Measurements from ENCODE around the gene INPP1. TPM values are rescaled to one million over a fixed set of nuclear protein-coding genes. Genes with fewer than 3 reads are reported as not detected.
A peak's percentile ranks its signal among the peaks of the same experiment; 100 is the strongest.

The INPP1 gene
- total RNA-seq, 1 experiment from 2014 or later = 12.6 TPM

DNA sequence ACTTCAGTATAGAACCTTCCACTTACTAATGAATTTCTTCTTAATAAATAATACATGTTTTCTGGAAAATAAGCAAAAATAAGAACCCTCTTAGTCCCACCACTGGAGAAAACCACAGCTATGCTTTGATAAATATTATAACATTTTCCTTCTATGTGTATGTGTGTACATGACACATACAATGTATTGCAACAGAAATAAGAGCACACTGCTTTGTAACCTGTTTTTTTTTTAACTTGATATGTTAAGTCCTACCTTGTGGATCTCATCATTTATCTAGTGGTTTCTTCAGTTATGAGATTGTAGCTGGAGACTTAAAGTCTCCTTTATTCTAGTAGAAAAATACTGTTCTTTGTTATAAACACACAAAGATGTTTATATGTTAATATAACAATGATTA is 17.2 kb downstream of the INPP1 start:
- no peak for DNase-seq (ENCODE audit: extremely low read depth, low read depth)

DNA sequence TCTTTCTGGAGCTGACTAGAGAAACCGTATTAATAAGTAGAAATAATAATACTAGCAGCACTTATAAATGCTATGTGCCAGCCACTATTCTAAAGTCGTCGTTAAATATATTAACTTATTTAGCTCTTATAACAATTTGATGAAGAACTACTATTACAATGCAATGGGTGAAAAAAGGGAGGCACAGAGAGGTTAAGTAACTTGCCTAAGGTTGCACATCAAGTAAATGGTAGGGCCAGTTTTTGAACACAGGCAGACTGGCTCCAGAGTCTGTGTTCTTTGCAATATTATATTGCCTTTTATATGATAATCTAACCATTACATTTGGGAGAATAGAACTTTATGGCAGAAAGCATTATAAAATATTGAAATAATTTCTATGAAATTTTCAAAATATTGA is 17.6 kb downstream of the INPP1 start:
- DNase-seq (ENCODE audit: extremely low read depth, low read depth) = no peak

DNA sequence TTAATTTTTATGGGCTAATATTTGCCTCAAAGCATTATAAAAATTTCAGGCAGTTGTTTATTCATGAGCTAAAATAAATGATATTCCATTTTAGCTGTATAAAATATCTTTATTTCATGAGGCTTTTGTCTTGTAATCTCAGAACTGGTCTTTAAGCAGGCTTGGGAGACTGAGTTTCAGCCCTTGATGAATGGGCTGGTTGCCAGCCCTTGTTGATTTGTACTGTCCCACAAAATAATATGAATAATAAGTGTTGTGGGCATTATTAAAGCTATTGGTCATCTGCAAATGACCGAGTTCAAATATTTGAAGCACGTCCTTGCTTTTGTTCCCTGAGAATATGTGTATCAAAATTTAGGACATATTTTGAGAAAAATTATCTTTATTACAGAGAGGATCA is 18.2 kb downstream of the INPP1 start:
- DNase-seq (ENCODE audit: extremely low read depth, low read depth) = no peak

DNA sequence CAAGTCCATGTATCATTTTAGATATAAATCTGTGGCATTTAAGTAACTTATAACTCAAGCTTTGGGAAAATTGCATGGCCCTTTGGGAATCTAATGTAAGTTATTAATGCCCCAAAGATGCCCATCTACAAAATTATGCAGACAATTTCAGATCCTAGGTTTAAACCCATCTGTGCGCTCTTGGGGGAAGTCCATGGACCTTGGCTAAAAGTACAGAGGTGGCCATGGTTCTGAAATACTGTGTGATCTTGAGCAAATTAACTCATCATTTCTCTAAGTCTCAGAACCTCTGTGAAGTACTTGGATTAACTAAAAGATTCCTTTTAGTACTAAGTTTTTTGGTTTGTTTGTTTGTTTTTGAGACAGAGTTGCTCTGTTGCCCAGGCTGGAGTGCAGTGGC is 19.5 kb downstream of the INPP1 start:
- DNase-seq (ENCODE audit: extremely low read depth, low read depth) = no peak

DNA sequence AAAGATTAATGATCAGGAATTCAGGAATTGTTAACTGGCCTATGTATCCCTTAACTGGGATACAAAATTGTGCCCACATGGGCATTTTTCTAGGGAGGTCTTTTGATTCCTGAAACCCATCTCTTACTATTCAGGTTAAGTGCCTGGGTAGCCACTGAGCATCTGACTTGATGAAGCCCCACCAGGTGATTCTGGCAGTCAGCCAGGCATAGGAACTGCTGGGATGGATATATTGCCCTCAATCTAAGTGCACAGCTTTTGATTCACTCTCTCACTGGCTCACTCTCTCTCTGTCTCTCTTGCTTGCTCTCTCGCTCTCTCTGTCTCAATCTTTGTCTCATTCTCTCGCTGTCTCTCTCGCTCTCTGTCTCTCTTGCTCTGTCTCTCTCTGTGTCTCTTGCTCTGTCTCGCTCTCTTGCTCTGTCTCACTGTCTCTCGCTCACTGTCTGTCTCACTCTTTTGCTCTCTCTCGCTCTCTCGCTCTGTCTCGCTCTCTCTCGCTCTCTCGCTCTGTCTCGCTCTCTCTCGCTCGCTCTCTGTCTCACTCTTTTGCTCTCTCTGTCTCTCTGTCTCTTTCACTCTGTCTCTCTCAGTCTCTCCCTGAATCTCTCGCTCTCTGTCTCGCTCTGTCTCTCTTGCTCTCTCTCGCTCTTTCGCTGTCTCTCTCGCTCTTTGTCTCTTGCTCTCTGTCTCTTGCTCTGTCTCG is 22.3 kb downstream of the INPP1 start:
- DNase-seq (ENCODE audit: extremely low read depth, low read depth) = no peak

DNA sequence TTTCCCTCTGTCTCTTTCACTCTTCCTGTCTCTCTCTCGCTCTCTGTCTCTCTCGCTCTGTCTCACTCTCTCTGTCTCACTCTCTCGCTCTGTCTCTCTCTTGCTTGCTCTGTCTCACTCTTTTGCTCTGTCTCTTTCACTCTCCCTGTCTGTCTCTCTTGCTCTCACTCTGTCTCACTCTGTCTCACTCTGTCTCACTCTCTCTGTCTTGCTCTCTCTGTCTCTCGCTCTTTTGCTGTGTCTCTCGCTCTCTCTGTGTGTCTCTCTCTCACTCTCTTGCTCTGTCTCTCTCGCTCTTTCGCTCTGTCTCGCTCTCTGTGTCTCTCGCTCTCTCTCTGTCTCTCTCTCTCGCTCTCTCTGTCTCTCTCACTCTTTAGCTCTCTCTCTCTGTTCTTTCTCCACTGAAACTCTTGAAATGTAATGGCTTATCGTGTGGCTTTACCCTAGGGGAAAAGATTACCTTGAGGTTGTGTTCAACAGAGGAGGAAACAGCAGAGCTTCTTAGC is 22.9 kb downstream of the INPP1 start:
- DNase-seq (ENCODE audit: extremely low read depth, low read depth) = no peak

DNA sequence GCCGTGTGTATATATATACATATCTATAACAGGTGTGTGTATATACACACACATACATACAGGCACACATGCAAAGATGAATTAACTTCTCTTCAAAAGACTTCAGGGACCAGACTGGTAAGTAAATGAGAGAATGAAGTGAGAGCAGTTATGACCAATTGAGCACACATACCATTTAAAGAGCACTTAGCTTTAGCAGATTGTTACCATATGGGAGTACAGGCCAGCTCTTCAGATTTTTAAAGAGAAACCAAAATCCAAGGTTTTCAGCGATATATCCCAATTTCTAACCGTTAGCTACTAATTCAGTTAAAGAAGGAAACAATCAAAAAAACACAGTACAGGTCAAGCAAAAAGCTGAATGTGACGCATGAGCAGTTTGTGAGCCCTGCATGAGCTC is 23.7 kb downstream of the INPP1 start:
- DNase-seq (ENCODE audit: extremely low read depth, low read depth) = no peak

DNA sequence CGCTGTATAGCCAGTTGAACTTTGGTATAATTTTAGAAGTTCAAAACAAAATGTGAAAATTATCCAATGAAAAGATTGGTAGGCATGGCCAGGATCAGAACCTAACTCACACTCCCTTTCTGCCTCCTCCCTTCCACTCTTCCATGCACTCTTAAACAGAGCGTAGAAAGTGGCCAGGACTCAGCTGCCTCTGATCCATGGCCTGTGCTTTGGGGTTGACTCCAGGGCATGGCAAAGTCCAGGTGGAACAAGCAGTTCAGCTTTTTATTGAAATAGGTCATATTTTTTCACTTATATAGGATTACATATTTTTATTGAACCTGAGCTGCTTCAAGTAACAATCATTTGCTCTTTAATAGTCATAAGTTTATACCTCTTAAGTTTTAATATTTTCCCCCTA is 26.2 kb downstream of the INPP1 start:
- DNase-seq (ENCODE audit: extremely low read depth, low read depth) = no peak

DNA sequence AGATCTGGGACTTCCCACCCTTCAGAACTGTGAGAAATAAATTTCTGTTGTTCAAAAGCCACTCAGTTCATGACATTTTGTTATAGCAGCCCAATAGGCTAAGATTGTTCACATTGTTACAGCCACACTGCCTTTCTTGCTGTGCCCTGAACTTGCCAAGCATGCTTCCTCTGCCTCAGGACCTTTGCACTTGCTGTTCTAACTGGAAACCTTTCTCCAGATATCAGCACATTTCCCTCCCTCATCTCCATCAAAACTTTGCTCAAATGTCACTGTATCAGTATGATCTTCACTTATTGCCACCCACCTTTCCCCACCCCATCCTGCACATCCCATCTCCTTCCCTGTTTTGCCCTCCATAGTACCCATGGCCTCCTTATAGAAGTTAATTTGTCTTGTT is 32.7 kb downstream of the INPP1 start:
- no peak for DNase-seq (ENCODE audit: extremely low read depth, low read depth)

DNA sequence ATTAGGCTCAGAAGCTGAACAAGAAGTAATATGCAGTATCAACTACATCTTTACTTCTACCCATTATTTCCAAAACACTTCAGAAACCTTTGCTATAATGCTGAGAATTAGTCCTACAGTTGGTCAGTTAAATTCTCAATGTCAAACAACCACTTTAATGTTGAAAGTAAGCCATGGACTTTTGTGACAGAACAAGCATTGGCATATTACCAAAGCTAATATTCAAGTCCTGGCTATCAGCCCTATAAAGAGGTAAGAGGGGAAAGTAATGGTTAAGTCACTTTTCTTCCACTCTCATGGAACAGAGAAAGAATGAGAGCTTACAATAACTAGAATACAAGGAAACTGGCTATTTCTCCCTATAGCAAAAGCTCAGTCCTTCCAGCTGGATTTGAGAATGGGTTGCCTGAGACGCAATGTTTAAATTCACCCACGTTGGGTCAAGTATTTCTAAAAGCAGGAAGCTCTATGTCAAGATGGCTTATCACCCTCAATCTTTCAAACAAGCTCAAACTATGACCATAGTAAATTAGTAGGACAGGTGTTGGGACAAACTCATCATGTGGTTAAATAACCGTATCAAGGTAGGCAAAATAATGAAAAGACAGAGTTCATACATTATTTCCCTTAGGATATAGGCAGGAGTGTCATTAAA is 33.3 kb downstream of the INPP1 start:
- no peak for DNase-seq (ENCODE audit: extremely low read depth, low read depth)

DNA sequence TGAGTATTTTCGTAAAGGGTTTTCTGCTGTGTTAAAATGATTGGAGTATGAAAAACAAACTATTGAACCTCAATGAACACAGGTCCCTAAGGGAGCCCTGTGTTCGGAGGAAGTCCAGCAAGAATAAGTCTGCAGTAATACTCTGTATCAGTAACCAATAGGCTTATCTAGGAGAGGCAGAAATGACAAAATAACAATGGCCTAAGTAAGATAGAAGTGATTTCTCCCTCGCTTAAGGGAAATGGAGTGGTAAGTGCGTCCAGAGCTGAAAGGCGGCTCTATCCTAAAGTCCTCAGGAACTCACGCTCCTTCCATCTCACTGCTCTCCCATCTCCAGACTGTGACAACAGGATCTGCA is 35.5 kb downstream of the INPP1 start:
- DNase-seq (ENCODE audit: extremely low read depth, low read depth) = no peak

DNA sequence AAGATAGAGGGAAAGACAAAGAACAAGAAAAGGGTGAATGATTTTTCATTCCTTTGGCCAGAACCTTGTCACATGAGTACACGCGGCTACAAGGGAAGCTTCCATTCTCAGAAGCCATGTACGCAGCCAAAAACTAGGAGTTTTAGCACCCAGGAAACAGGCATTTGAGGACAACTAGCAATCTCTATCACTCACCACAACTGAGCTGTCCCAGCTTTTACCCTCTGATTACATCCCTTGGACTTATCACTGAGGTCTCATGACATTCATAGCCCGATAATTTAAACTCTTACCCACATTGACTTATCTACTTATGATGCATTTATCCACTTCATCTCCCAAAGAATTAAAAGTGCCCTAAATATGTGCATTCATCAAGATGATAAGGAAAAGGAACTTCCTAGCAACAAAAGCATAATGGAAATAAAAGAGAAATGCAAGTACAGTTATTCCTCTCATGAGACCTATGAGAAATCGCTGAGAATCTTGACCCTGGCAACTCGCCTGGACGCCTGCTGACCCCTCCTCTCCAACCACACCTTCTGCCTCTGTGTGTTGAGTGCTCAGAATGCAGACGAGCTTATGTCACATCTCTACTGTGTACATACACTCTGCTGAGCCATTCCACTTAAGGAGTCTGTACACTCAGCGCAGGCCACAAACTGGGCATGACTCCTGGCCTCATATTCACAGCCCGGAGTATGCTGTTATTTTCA is 36.0 kb downstream of the INPP1 start:
- no peak for DNase-seq (ENCODE audit: extremely low read depth, low read depth)

DNA sequence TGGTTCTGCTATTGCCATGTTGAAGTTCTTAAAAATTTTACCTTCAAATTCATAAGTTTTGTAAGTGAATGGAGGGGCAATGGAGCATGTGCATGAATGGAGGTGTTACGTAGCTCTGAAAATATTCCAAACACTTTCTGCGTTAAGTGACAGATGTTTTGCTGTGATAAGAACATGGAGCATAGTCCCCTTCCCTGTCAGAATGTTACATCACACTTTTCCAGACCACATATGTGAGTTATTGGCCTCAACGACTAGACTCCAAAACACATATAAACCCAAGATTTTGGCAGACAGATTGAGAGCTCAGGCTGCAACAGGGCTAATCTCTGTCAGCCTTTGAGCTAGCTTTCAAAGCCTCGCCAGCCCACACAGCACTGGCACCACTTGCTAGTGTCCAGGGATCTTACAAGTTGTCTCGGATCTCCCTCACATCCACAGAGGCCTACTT is 37.6 kb downstream of the INPP1 start:
- DNase-seq (ENCODE audit: extremely low read depth, low read depth) = no peak

DNA sequence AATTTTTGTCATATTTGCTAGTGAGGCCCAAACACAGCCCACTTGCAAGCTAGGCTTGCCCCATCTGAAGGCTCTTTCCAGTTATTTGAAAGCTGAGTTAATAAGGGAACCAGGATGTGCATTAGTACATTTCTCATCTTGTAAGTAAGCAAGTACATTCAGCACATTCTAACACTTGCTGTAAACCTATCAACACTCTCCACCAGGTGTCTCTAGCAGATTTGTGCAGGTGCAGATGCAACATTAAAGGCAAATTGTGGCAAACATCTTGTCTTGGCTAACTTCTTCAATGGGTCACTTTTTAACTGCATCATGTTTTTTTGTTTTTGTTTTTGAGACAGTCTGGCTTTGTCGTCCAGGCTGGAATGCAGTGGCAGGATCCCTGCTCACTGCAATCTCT is 39.5 kb downstream of the INPP1 start:
- peak; percentile 48 for DNase-seq (ENCODE audit: extremely low read depth, low read depth)

DNA sequence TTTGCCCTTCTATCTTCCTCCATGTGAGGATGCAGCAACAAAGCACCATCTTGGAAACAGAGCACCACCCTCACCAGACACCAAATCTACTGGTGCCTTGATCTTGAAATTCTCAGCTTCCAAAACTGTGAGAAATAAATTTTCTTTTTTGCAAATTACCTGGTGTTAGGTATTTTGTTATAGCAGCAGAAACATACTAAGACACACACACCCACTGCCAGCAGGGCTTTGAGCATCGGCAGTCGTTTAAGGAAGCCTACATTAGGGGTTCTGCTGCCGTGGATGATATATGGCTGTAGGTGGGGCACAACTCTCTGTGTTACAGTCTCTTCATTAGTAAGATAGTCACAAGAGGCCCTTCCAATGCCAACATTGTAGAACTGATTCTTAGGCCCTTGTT is 44.0 kb downstream of the INPP1 start:
- DNase-seq (ENCODE audit: extremely low read depth, low read depth) = no peak

DNA sequence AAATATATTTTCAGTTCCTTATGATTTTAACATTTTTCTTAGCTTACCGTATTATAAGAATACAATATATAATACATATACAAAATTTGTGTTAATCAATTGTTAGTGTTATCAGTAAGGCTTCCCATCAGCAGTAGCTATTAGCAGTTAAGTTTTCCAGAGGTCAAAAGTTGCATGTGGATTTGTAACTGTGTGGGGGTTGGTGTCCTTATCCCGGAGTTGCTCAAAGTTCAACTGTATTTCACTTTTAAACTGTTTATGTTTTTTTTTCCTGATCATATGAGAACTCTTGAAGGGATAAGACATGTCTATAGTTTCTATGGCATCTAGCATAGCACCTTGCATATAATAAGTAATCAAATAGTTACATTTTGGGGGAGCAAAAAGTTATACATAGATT is 52.9 kb downstream of the INPP1 start:
- DNase-seq (ENCODE audit: extremely low read depth, low read depth) = no peak

DNA sequence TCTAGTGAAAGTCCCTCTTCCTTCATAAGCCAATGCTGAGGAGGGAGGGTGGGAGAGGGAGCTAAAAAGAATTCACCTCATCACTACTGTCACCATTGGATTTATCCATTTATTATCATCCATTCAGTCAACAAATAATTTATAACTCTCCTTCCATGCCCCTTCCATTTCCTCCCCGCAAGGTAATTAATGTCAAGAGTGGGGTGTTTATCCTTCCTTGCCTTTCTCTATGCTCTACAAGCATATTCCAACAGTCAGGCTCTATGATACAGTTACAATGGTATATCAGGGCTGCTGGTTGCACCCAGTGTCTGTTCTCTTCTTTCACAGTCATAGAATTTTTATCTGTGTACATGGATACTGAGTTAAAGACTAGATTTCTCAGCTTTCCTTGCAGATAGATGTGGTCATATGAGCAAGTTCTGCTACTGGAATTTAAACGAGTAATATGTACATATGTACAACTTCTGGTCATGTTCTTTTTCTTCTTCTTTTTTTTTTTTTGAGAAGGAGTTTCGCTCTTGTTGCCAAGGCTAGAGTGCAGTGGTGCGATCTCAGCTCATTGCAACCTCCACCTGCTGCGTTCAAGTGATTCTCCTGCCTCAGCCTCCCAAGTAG is 59.7 kb downstream of the INPP1 start:
- DNase-seq (ENCODE audit: extremely low read depth, low read depth) = no peak

DNA sequence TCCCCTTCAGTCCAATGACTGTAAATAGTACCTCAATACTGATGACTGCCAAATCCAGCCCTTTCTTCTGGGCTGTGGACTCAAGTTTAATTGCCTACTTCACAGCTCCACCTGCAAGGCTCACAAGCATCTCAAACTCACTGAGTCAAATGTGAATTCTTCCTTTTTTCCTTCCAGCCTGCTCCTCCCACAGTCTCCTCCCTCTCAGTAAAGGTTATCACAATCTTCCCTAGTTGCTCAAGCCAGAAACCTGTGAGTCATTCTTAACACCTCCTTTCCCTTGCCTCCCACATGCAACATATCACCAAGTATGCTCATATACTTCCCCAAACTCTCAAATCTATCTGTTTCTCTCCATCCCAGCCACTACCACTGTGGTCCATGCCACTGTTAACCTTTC is 61.1 kb downstream of the INPP1 start:
- peak; percentile 75 for DNase-seq (ENCODE audit: extremely low read depth, low read depth)

DNA sequence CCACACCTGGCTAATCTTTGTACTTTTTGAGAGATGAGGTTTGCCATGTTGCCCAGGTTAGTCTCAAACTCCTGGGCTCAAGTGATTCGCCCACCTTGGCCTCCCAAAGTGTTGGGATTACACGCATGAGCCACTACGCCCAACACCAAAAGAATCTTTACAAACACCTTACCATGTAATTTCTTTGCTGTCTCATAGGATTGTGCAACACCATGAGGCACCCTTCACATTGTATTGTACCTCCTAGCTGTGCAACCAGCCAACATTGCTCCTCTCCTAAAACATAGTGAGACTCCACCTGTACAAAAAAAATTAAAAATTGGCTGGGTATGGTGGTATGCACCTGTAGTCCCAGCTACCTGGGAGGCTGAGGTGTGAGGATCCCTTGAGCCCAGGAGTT is 61.7 kb downstream of the INPP1 start:
- DNase-seq (ENCODE audit: extremely low read depth, low read depth) = no peak

DNA sequence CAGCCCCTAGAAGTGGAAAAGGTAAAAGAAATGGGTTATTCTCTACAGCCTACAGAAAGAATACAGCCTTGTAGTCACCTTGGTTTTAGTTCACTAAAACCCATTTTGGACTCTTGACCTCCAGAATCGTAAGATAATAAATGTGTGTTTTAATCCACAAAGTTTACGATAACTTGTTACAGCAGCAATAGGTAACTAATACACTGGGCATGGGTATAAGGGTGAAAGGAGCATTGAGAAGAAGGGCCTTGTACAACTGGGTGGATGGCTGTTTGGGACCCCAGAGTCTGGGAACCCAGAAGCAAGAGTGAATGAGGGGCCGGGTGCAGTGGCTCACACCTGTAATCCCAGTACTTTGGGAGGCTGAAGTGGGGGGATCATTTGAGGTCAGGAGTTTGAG is 62.6 kb downstream of the INPP1 start:
- DNase-seq (ENCODE audit: extremely low read depth, low read depth) = no peak

DNA sequence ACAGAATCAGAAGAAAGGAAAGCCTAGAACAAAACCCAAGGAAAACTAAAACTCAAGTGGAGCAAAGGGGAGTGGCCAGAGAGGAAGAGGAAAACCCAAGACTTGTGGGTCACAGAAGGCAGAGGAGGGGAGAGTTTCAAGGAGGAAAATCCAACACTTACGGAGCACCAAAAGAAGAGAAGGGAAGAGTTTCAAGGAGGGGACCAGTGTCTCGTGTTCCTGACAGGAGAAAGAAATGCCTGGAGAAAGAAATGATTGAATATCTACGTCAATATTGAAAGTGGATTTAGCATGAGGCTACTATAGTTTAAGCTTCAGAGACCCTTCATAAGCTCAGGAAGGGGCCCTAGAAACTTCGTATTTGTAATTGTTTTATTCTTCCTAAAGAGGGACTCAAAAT is 63.4 kb downstream of the INPP1 start:
- no peak for DNase-seq (ENCODE audit: extremely low read depth, low read depth)
